ENCODE measurements around the gene SEZ6L.

The SEZ6L gene

GRCh38 chr22:26182723-26183122, 13.5 kb downstream of the SEZ6L start:
- no peak for DNase-seq

GRCh38 chr22:26185190-26185589, 15.9 kb downstream of the SEZ6L start:
- DNase-seq, result no peak

GRCh38 chr22:26188341-26188740, 19.1 kb downstream of the SEZ6L start:
- no peak for DNase-seq

GRCh38 chr22:26194313-26194712, 25.1 kb downstream of the SEZ6L start:
- DNase-seq, result no peak

GRCh38 chr22:26194877-26195276, 25.6 kb downstream of the SEZ6L start:
- DNase-seq, result no peak

- DNase-seq, result no peak
These were observed 27.4 kb downstream of the SEZ6L start for GRCh38 chr22:26196657-26197056.

GRCh38 chr22:26197425-26197824, 28.2 kb downstream of the SEZ6L start:
- DNase-seq, result no peak

GRCh38 chr22:26199665-26200064, 30.4 kb downstream of the SEZ6L start:
- DNase-seq, result no peak

GRCh38 chr22:26202280-26202924, 33.1 kb downstream of the SEZ6L start:
- DNase-seq, result no peak

- DNase-seq, result no peak
These were observed 36.2 kb downstream of the SEZ6L start for GRCh38 chr22:26205494-26205893.

GRCh38 chr22:26210334-26210733, 41.1 kb downstream of the SEZ6L start:
- no peak for DNase-seq

GRCh38 chr22:26213826-26214225, 44.6 kb downstream of the SEZ6L start:
- DNase-seq, result no peak

GRCh38 chr22:26214466-26214865, 45.2 kb downstream of the SEZ6L start:
- DNase-seq, result no peak

- no peak for DNase-seq
These were observed 46.5 kb downstream of the SEZ6L start for GRCh38 chr22:26215736-26216135.

- DNase-seq, result no peak
These were observed 55.9 kb downstream of the SEZ6L start for GRCh38 chr22:26225207-26225606.

- no peak for DNase-seq
These were observed 57.5 kb downstream of the SEZ6L start for GRCh38 chr22:26226538-26227297.

GRCh38 chr22:26229910-26230309, 60.6 kb downstream of the SEZ6L start:
- DNase-seq, result no peak

- DNase-seq, result no peak
These were observed 65.0 kb downstream of the SEZ6L start for GRCh38 chr22:26234296-26234695.

- DNase-seq, result no peak
These were observed 66.7 kb downstream of the SEZ6L start for GRCh38 chr22:26235792-26236487.

GRCh38 chr22:26236991-26237390, 67.7 kb downstream of the SEZ6L start:
- no peak for DNase-seq

GRCh38 chr22:26238596-26238995, 69.3 kb downstream of the SEZ6L start:
- DNase-seq, result no peak

- DNase-seq, result no peak
These were observed 70.3 kb downstream of the SEZ6L start for GRCh38 chr22:26239581-26239980.

GRCh38 chr22:26241361-26241760, 72.1 kb downstream of the SEZ6L start:
- DNase-seq, result no peak

- no peak for DNase-seq
These were observed 75.7 kb downstream of the SEZ6L start for GRCh38 chr22:26245001-26245400.
